ENCODE results near the gene MANSC1.
"Not testable (repeated sequence)": the region's sequence is repeated elsewhere in the genome, so short reads cannot be mapped to it uniquely, and the experiment has no call there.

Gene MANSC1

DNA sequence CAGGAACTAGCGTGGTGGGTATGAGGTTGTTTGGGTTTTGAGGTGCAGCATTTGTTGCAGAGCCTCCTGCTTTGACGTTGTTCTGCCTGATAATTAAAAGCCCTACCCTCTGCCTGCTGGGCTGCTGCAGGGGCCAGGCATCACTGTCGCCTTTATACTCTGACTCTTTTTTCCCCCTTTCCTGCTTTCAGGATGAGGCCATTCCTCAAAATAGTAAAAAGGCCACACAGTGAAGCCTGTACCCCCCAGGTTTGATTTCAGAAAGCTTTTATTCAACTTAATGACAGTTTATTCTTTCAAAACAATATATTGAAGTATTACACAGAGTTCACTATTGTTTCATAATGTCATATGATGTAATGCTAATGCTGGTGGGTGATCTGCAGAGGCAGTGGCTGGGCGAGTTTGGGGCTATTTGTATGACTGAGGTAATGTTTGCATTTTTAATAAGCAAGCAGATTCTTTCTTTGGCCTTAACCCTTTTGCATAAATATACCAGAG is 15.9 kb upstream of the MANSC1 start:
- DNase-seq (ENCODE audit: low read depth in 2 of 2): no peak

DNA sequence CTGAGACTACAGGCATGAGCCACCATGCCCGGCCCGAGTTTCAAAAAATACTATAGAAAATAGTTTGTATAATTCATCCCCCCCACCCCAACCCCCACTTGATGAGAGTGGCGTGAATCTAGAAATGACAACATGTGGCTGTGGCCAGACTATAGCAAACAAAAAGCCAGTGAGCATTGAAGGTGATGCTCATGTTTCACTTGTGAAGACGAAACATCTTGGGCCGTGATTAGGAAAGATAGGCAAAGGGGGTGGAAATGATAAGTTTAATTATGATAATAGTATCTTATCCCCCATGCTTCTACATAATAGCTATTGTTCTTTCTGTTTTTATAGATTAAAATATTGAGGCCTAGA is 15.4 kb upstream of the MANSC1 start:
- DNase-seq (ENCODE audit: low read depth in 2 of 2): no peak

DNA sequence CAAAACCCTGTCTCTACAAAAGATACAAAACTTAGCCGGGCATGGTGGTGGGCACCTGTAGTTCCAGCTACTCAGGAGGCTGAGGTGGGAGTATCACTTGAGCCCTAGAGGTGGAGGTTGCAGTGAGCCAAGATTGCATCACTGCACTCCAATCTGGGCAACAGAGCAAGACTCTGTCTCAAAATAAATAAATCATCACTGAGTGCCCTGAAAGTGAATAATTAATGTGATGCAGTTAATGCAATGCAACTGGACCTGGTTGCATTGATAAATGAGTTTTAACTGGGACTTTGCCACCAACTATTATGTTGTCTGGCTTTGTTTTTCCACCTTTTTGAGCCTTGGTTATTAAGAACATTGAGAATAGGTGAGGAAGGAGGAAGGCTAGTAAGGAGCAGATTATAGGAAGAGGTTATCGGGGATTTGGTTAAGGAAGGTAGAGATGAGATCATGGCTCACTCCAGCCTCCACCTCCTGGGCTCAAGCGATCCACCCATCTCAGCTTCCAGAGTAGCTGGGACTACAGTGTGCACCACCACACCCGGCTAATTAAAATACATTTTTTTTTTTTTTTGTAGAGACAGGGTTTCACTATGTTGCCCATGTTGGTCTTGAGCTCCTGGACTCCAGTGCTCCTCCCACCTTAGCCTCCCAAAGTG is 14.9 kb upstream of the MANSC1 start:
- DNase-seq (ENCODE audit: low read depth in 2 of 2): no peak

DNA sequence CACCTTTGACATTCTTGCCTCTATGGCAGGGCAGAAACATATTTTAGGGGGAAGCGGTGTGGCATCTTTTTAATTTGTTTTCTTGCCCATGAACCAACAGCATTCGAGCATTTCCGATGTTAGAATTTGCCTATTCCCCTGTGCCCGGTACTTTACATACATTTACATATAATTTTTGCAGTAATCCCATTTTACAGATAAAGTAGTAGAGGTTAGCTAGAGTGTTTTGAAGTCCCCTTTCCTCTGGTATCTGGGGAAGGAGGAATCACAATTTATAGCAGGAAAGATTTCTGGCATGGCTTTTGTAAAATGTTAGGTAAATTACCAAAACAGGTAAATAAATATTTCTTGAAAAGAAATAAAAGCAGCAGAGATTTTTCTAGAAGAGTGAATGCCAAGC is 8.5 kb upstream of the MANSC1 start:
- no peak for DNase-seq (ENCODE audit: low read depth in 2 of 2)

DNA sequence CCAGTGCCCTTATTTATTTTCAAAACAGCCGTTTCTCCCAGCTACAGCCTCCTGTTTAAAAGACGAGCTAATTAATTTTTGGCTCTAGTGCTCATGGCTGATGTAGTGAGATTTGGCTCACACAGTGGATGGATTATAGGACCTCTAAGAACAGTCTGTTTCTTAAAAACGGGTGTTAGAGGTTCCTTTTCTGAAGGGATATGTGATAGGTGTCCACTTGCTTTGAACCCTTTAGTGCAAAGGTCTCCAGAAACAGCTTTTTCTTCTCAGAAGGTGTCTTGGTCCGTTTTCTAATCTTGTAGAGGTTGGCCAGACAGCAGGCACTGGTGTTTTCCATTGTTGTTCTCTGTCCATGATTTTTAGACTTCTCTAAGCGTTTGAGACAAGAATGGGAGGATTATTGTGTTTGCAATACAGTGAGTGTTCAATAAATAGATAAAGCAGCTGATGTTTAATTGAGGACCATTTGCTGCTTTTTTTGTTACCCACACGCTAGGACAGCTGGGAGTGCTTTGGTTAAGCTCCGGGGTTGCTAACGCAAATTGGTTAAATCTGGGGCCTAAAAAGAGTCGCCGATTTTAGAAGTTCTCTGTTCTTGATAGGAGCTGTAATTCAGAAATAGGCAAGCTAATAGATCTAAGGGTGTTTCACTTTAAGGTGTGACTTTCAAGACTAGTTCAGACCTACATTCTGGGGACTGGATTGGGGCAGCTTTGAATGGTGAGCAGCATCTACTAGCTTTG is 7.8 kb upstream of the MANSC1 start:
- DNase-seq (ENCODE audit: low read depth in 2 of 2): no peak

DNA sequence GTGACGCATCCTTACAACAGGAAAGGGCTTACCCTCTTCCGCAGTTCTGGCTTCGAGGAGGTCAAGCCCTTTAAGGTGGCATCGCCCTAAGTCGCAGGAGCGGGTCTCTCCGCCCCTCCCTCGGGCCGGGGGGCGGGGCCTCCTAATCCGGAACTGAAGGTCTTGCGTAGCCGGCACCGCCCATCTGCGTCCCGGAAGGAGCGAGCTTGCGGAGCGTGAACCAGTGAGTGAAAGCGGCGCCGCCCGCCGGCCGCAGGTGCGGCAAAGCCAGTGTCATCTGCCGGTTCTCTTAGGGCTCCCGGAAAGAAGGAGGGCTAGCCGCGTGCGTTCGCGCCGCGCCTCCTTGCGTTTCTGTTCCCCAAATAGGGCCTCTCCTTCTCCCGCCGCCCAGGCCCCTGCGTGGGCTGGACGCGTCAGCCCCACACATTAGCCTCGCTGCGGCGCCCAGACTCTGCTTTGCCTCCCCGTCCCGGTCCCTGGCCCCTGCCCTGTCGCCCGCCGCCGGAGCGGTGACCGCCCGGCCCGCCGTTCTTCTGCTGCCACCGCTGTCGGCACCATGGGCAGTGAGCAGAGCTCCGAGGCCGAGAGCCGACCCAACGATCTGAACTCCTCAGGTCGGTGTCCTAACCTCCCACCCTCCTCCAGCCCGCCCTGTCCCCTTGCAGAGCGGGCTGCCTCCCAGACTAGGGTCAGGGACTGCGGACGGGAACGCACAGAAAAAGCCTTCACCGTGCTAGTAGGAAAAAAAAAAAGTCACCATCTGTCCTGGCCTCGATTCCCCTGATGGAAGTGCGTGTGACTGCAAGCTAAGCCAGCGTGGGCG is 7.1 kb upstream of the MANSC1 start, which contains the start of gene BORCS5:
TSS of gene BORCS5 (plus strand) at position 183 of the 823 bp plus-strand sequence. CDS start at position 557, 374 bp downstream.
- DNase-seq (ENCODE audit: low read depth in 2 of 2): peak; percentile 96 to 98

DNA sequence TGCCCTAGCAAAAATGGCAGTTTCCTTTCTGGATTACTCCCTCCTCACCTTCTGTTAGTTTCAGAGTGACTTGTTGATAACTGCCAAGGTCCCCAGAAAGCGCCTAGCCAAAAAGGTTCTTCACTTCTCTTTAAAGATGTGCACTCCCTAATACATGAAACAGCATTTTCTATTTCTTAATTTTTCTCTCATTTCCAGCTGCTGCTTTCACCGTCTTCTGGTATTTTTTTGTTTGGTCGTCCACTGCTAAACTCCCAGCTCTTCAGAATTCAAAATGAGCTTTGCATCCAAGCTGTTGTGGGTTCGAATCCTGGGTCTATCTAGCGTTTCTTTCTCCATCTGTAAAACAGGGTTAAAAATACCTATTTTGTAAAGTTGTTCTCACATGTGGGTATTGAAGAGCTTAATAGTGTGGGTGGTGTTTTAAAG is 6.4 kb upstream of the MANSC1 start:
- no peak for DNase-seq (ENCODE audit: low read depth in 2 of 2)

DNA sequence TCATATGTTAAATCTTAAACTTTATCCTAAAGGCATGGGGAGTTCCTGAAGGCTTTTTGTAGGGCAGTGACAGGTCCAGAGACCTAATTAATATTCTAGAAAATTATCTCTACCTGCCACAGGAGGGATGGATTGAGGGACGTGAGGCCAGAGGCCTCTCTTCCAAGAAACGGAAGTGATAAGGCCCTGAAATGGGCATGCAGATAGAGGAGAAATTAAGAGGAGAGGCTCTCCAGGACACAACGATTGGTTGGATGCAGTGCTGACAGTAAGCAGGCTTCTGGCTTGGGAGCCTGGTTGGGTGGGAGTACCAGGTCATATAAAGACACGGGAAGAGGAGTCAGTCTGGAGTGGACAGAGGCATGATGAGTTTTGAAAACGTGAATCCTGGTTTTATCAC is 3.8 kb upstream of the MANSC1 start:
- DNase-seq (ENCODE audit: low read depth in 2 of 2): no peak

DNA sequence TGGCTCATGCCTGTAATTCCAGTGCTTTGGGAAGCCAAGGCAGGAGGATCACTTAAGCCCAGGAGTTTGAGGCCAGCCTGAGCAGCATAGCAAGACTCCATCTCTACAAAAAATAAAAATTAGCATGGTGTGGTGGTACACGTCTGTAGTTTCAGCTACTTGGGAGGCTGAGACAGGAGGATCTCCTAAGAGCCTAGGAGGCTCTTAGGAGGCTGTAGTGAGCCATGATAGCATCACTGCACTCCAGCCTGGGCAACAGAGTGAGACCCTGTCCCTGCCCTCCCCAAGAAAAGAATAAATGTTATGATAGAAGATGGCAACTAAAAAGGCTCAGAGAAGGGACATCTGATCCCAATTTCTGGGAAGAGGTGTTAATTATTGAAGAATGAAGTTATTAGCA is 3.2 kb upstream of the MANSC1 start:
- no peak for DNase-seq (ENCODE audit: low read depth in 2 of 2)

DNA sequence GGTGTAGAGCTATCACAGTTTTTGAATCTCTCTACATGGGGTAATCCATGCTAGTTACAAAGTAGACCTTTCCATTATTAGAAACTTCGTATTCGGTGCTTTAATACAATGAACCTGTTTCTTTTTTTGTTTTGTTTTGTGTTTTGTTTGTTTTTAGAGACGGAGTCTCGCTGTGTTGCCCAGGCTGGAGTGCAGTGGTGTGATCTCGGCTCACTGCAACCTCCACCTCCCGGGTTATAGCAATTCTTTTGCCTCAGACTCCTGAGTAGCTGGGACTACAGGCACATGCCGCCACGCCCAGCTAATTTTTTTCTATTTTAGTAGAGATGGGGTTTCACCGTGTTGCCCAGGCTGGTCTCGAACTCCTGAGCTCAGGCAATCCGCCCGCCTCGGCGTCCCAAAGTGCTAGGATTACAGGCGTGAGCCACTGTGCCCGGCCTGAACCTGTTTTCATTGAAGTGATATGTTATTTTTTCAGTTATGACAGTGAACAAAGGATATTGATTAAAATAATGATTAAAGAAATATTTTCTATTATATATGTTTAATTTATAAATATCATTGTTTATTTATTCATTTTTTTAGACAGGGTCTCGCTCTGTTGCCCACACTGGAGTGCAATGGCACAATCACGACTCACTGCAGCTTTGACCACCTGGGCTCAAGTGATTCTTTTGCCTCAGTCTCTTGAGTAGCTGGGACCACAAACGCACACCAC is 1.6 kb upstream of the MANSC1 start:
- DNase-seq (ENCODE audit: low read depth in 2 of 2): not testable (repeated sequence)

DNA sequence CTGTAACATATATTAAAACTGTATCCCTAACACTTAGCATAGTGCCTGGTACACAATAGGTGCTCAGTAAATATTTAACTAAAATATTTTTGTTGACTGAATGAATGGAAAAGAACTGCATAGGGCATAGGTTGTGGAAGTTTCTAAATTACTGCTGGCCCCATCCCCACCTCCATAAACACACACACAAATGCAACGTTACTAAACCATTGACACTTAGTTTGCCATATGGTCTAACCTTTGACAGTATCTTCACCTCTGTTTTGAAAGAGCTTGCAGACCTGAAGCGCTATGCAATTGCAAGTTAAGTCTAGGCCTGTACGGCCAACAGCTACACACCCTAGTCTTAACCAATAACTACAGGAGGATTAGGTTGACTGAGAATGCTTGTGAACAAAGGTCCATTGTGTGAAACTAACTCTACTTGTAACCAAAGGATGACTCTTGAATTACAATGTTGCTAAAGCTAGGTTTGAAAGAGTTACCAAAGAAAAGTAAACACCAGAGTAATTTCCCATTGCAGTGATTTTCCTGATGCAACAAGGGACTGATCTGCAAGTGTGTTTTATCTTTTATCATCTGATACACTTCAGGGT is 924 bp upstream of the MANSC1 start:
- DNase-seq (ENCODE audit: low read depth in 2 of 2): no peak

DNA sequence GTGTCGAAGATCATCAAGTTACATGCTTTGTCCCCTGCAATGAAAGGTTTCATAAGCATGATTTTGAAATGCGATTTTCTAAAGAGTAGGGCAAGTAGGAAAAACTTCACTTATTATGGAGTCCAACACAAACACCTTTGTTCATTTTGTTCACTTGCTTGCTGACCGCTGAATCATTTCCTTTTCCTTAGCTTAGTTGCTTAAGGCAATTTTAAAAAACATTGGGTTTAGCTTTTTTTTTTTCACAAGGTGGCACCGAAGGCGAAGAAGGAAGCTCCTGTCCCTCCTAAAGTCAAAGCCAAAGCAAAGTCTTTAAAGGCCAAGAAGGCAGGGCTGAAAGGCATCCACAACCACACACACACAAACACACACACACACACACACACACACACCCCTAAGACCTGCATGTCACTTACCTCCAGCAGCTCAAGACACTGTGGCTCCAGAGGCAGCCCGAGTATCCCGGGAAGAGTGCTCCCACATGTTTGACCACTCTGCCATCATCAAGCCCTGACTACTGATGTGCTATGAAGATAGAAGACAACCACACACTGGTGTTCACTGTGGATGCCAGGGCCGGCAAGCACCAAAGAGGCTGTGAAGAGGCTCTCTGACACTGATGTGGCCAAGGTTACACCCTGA is 11.4 kb downstream of the MANSC1 start:
- no peak for DNase-seq (ENCODE audit: low read depth in 2 of 2)

DNA sequence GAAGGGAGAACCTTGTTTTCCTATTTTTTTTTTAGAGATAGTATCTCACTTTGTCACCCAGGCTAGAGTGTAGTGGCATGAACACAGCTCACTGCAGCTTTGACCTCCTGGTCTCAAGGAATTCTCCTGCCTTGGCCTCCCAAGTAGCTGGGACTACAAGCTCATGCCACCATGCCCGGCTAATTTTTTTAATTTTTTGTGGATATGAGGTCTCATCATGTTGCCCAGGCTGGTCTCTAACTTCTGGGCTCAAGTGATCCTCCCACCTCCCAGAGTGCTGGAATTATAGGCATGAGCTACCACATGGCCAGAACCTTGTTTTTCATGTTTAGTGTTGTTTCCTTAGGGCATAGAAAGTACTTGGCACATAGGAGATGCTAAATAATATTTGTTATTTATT is 13.5 kb downstream of the MANSC1 start:
- no peak for DNase-seq (ENCODE audit: low read depth in 2 of 2)

DNA sequence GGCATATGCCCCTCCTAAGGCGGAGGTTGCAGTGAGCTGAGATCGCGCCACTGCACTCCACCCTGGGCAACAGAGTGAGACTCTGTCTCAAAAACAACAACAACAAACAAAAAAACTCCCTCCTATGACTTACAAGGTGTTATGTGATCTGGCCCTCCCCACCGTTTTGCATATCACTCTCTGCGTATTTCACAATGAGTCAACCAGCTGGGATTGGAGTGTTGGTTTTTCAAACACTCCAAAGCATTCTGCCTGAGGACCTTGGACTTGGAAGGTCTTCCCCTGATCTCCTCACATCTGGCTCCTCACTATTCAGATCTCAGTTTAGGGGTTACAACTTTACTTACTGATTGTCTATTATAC is 14.0 kb downstream of the MANSC1 start:
- DNase-seq (ENCODE audit: low read depth in 2 of 2): no peak

DNA sequence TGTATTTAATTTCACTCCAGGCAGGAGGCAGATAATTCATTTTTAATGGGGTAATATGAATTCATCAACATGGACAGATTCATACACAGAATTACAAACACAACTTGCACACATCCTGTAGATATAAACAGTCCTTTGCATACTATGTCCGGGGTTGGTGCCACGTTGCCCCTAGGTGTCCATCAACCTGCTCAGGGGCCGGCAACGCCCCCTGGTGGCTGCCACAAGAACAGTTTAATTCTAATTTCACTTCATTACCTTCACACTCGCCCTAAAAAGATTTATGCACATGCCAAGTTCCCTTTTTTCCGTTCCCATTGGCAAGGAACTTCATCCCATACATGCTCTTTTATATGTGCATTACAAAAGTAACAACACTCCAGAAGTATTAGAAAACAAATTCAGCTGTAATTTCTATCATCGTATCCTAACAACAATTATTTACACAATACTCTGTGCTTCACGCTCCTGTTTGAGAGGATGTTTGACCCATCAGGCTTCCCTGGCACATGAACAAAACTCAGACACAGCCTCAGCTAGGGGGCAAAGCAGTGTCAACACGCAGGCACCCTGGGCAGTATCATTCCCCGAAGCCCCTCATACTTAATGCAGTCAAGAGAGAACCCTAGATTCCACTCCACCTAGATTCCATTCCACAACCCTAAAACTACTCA is 15.5 kb downstream of the MANSC1 start:
- DNase-seq (ENCODE audit: low read depth in 2 of 2): peak; percentile 43 to 54

DNA sequence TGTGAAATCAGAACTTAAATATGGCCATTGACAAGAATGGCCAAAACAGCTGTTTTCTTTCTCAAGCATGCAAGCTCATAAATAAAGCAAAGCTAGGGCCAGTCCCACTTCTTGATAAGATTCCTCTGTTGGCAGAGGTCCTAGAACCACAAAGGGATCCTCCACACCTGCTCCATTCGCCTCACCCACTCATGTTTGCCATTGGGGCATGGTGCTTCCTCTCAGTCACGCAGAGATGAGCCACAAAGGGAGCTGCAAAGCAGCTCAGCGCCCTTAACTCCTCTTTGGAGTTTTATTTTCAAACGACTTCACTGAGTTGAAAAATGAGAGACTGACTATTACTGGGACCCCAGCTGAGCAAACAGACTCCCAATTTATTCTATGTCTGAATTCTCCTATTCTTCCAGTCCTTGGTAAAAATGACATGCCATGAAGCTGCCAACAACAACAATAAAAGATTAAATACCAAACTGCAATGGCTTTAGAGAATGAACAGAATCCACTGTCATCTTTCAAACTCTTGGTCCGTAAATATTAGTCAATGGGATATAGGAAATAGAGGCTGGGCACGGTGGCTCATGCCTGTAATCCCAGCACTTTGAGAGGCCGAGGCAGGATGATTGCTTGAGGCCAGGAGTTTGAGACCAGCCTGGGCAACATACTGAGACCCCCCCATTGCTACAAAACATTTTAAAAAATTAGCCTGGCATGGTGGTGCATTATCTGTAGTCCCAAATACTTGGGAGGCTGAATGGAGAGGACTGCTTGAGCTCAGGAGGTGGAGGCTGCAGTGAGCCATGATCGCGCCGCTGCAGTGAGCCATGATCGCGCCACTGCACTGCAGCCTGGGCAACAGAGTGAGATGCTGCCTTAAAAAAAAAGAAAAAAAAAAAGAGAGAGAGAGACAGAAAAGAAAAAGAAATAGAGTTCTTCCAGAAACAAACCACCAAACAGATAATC is 16.4 kb downstream of the MANSC1 start:
- DNase-seq (ENCODE audit: low read depth in 2 of 2): no peak

DNA sequence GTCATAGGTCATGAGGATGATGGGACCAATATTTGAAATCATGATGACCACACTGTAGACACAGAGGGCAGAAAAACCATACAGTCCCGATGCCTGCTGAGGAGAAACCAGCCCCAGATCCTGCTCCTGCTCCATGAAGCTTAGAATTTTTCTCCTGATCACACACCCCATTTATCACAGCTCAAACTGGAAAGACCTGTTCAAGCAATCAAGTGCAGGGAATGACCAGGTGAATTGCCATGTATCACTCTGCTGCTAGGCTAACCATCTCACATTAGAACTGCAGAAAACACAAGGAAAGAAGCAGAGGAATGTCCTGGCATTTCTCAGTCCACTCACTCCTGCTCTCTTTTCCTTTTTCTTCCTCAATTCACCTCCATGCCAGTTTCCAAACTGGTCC is 18.1 kb downstream of the MANSC1 start:
- DNase-seq (ENCODE audit: low read depth in 2 of 2): no peak

DNA sequence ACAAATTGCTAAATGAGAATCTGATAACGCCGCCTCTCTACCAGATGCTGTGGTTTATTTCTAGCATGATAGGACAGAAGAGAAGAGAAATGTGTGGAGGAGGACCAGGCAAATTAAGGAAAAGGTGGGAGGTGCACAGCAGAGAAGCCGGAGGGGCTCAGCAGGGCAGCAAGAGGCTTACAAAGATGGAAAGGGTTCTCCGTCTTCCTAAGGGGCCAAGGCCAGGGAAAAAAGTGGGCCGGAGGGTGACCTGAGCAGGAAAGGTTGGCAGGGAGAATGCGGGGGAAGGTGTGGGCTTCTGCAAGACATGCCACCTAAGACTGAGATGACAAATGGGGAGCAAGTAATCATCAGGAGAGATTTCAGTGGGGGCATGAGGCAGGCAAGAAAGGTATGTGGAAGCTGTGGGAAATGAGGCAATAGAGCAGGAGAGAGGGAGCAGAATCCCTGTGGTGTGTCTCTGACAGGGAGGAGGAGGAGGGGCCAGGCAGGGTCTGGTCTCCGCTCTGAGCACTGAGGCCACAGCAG is 18.7 kb downstream of the MANSC1 start:
- DNase-seq (ENCODE audit: low read depth in 2 of 2): no peak

DNA sequence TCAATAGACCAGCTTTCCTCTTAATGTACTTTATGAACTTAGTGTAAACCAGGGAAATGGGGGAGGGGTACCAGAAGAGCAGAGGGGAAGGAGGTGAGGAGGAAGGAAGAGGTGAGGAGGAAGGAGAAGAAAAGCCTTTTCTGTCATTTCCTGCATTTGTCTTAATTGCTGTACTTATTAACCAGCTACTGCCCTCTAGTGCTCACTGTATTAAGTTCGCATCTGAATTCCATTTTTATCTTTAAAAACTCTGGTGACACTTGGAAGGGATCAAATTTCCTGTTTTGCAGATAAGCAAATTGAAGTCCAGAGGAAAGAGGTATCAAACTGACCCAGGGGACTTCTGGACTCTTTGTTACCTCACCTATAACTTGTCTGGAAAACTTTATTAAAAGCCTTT is 22.2 kb downstream of the MANSC1 start:
- peak in 1 of 2 donors; percentile 11 for DNase-seq (ENCODE audit: low read depth in 2 of 2)

Data from stimulated activated CD4-positive, alpha-beta T cell treated with anti-CD3 and anti-CD28 coated beads, Interleukin-1b, Interleukin-23, amount 100 ng/mL, for 4 hours (primary cell).